Upper lobe of left lung (tissue), 6 donors: Measurements from ENCODE around the gene IL1RAPL2. TPM values are rescaled to one million over a fixed set of nuclear protein-coding genes. Genes with fewer than 3 reads are reported as not detected.

Experiments used
- ATAC-seq, 2 donors: fragments of 200-7000 bp; cut with Tn5 transposase; one replicate each; pipeline ENCODE4 v1.9.1; 2022; ENCODE audit warnings: mild to moderate bottlenecking in 2 of 2, moderate library complexity in 2 of 2; ENCODE audit not compliant: low FRiP score in 2 of 2
- DNase-seq, 2 donors: peaks; one replicate each; pipeline ENCODE4 v3.0.0-alpha.2; 2019 to 2020
- H3K27ac ChIP-seq, 4 donors: fragments of 200-600 bp; sonication (generic); one replicate each; pipeline ENCODE4 v1.5.1; 2016 to 2019
- H3K27me3 ChIP-seq, 4 donors: fragments of 200-600 bp; sonication (generic); one replicate each; pipeline ENCODE4 v1.5.1; 2017 to 2019
- H3K36me3 ChIP-seq, 4 donors: fragments of 200-600 bp; sonication (generic); one replicate each; pipeline ENCODE4 v1.5.1; 2016 to 2019
- H3K4me1 ChIP-seq, 4 donors: fragments of 200-600 bp; sonication (generic); one replicate each; pipeline ENCODE4 v1.5.1; 2018 to 2019
- H3K4me3 ChIP-seq, 4 donors: fragments of 200-600 bp; sonication (generic); one replicate each; pipeline ENCODE4 v1.5.1; 2017 to 2019; ENCODE audit warnings: mild to moderate bottlenecking in 2 of 4, moderate library complexity in 1 of 4
- H3K9me3 ChIP-seq, 4 donors: fragments of 200-600 bp; sonication (generic); one replicate each; pipeline ENCODE4 v1.5.1; 2018 to 2019
- EP300 ChIP-seq, 4 donors: sonication (generic); formaldehyde crosslinking; IDR thresholded peaks; one replicate each; pipeline ENCODE4 v1.5.1; 2017; ENCODE audit warnings: antibody characterized with exemption in 4 of 4, control low read depth in 2 of 4
- POLR2A ChIP-seq, 4 donors: fragments of 450-650 bp; IDR thresholded peaks; one replicate each; pipeline ENCODE4 v1.5.1; 2016 to 2017; ENCODE audit warnings: antibody characterized with exemption in 4 of 4, mild to moderate bottlenecking in 2 of 4
- POLR2AphosphoS5 ChIP-seq, 2 donors: sonication (generic); formaldehyde crosslinking; IDR thresholded peaks; one replicate each; pipeline ENCODE4 v1.5.1; 2017; ENCODE audit warnings: antibody characterized with exemption in 2 of 2
- WGBS, 2 donors: methylation state at CpG; one replicate each; pipeline ENCODE4 v1.1.5; 2017 to 2018; 5-methylcytosine and 5-hydroxymethylcytosine counted together
- total RNA-seq, 6 donors: library from RNA; depleted of rRNA in 4 of 6; stranded (reverse); fragments of >200 nt in 4 of 6; gene quantifications; one replicate each; pipeline versions ENCODE4 v1.1.0 to v1.2.1, GENCODE V29; 2016 to 2021
- TF ChIP-seq, protein P1 (sequence below), 6 experiments: fragments of 450-650 bp in 4 of 6; fragments of 200-600 bp in 2 of 6; sonication (generic) in 2 of 6; IDR thresholded peaks; one replicate each; pipeline ENCODE4 v1.5.1; 2016 to 2019; ENCODE audit warnings: antibody characterized with exemption in 6 of 6
- donor health status: DM: no; HTN: no; CAD: no; lungs with moderate emphysema.
- donor health status: DM: no; HTN: yes; CAD: no; lungs with severe emphysema.

Gene IL1RAPL2
- total RNA-seq, 6 donors from 2014 or later, result not detected

- H3K9me3 ChIP-seq, result no peaks in the 10 kb centered on the region
- H3K4me3 ChIP-seq, result no peak overlapping the region
- TF ChIP-seq EP300 (IDR thresholded peaks at IDR 0.05) (no peak), POLR2A (IDR thresholded peaks at IDR 0.05) (no peak), POLR2AphosphoS5 (IDR thresholded peaks at IDR 0.05) (no peak)
- TF ChIP-seq, protein P1, sequence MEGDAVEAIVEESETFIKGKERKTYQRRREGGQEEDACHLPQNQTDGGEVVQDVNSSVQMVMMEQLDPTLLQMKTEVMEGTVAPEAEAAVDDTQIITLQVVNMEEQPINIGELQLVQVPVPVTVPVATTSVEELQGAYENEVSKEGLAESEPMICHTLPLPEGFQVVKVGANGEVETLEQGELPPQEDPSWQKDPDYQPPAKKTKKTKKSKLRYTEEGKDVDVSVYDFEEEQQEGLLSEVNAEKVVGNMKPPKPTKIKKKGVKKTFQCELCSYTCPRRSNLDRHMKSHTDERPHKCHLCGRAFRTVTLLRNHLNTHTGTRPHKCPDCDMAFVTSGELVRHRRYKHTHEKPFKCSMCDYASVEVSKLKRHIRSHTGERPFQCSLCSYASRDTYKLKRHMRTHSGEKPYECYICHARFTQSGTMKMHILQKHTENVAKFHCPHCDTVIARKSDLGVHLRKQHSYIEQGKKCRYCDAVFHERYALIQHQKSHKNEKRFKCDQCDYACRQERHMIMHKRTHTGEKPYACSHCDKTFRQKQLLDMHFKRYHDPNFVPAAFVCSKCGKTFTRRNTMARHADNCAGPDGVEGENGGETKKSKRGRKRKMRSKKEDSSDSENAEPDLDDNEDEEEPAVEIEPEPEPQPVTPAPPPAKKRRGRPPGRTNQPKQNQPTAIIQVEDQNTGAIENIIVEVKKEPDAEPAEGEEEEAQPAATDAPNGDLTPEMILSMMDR (IDR thresholded peaks at IDR 0.05), result no peak
- no peaks in the 10 kb centered on the region for H3K4me1 ChIP-seq
- DNase-seq (no peak), ATAC-seq (no peak)
- no peaks in the 10 kb centered on the region for H3K27me3 ChIP-seq
- no peaks in the 10 kb centered on the region for H3K36me3 ChIP-seq
- no peak overlapping the region for H3K27ac ChIP-seq
These were observed 402.2 kb downstream of the IL1RAPL2 start for GRCh38 chrX:104968241-104968640.

DNA sequence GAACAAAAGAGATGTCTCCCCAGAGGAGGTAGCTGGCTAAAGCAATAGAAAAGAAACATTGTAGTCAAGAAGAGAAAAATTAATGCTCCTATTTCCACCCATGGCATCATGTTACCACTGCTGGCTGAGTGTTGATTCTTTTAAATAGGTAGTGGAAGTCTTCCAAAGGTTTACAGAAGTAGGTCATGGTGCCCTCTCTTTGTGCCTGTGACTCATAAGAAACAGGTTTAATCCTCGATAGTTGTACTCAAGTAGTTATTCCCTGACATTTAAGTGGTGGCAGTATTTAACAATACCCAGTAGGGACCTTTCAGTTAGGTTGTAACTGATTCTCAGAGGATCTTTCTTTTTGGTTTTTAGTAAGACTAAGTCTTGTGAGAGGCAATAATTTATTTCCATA is 406.7 kb downstream of the IL1RAPL2 start:
- no peak overlapping the region for H3K4me3 ChIP-seq
- no peak for ATAC-seq
- 39 to 55% methylated on average over 1 of the region's 1 CpG for WGBS, 2 donors

GRCh38 chrX:104987063-104987462 is 421.1 kb downstream of the IL1RAPL2 start:
- no peak for DNase-seq
- ATAC-seq, result no peak

More for the DNA sequence above, 406.7 kb downstream of the IL1RAPL2 start:
- no peak for TF ChIP-seq POLR2AphosphoS5 (IDR thresholded peaks at IDR 0.05)
- no peaks in the 10 kb centered on the region for H3K27me3 ChIP-seq
- H3K27ac ChIP-seq, result no peak overlapping the region
- no peaks in the 10 kb centered on the region for H3K36me3 ChIP-seq
- H3K9me3 ChIP-seq, result no peaks in the 10 kb centered on the region
- no peak for DNase-seq
- H3K4me1 ChIP-seq, result no peaks in the 10 kb centered on the region

GRCh38 chrX:104988038-104988437 is 422.0 kb downstream of the IL1RAPL2 start:
- Histone ChIP-seq H3K4me1 (no peaks in the 10 kb centered on the region), H3K9me3 (no peaks in the 10 kb centered on the region), H3K27me3 (no peaks in the 10 kb centered on the region), H3K4me3 (no peak overlapping the region), H3K27ac (no peak overlapping the region), H3K36me3 (no peaks in the 10 kb centered on the region)
- TF ChIP-seq POLR2A (IDR thresholded peaks at IDR 0.05) (no peak), POLR2AphosphoS5 (IDR thresholded peaks at IDR 0.05) (no peak), EP300 (IDR thresholded peaks at IDR 0.05) (no peak)
- TF ChIP-seq, protein P1 (IDR thresholded peaks at IDR 0.05), result no peak
- no peak for ATAC-seq
- DNase-seq, result no peak

More at GRCh38 chrX:104987063-104987462, 421.1 kb downstream of the IL1RAPL2 start:
- TF ChIP-seq EP300 (IDR thresholded peaks at IDR 0.05), result no peak
- TF ChIP-seq, protein P1 (IDR thresholded peaks at IDR 0.05), result no peak
- Histone ChIP-seq H3K4me3 (no peak overlapping the region), H3K27me3 (no peaks in the 10 kb centered on the region), H3K9me3 (no peaks in the 10 kb centered on the region), H3K36me3 (no peaks in the 10 kb centered on the region), H3K4me1 (no peaks in the 10 kb centered on the region), H3K27ac (no peak overlapping the region)

GRCh38 chrX:104995546-104995945 is 429.5 kb downstream of the IL1RAPL2 start:
- no peak overlapping the region for H3K4me3 ChIP-seq
- no peak for ATAC-seq
- H3K9me3 ChIP-seq, result no peaks in the 10 kb centered on the region
- H3K27me3 ChIP-seq, result no peaks in the 10 kb centered on the region
- no peaks in the 10 kb centered on the region for H3K36me3 ChIP-seq
- DNase-seq, result no peak
- no peak for TF ChIP-seq EP300 (IDR thresholded peaks at IDR 0.05)
- TF ChIP-seq POLR2A (IDR thresholded peaks at IDR 0.05), result no peak
- TF ChIP-seq, protein P1 (IDR thresholded peaks at IDR 0.05), result no peak
- TF ChIP-seq POLR2AphosphoS5 (IDR thresholded peaks at IDR 0.05), result no peak
- H3K4me1 ChIP-seq, result no peaks in the 10 kb centered on the region
- H3K27ac ChIP-seq, result no peak overlapping the region
